Activated CD8-positive, alpha-beta T cell treated with anti-CD3 and anti-CD28 coated beads, Interleukin-2, amount 10 ng/mL, durations not matched to agents 7 days and 5 days (primary cell): ENCODE data around the gene ALX1. TPM values are rescaled to one million over a fixed set of nuclear protein-coding genes. Genes with fewer than 3 reads are reported as not detected.

Experiments
- ATAC-seq: fragments of 150-1000 bp; cut with Tn5 transposase; one replicate; pipeline ENCODE4 v1.10.0; 2021; ENCODE audit warnings: moderate library complexity
- CTCF ChIA-PET: fragments of 350-600 bp; sonication (Branson Sonifier 250); formaldehyde crosslinking; loops from one replicate; lab custom pipeline; 2021; ENCODE audit warnings: antibody characterized with exemption; lab: Charles Lee
- POLR2A ChIA-PET: fragments of 350-600 bp; sonication (Branson Sonifier 250); formaldehyde crosslinking; loops from one replicate; lab custom pipeline; 2021; ENCODE audit warnings: antibody characterized with exemption; lab: Charles Lee
- DNase-seq: peaks from one replicate; pipeline ENCODE4 v3.0.0-alpha.2; 2020
- H3K27ac Mint-ChIP-seq: one replicate; pipeline ENCODE4 v1.8.0; 2021; ENCODE audit warnings: mild to moderate bottlenecking, mixed read lengths
- H3K27me3 Mint-ChIP-seq: one replicate; pipeline ENCODE4 v1.8.0; 2021; ENCODE audit warnings: low read depth, mixed read lengths
- H3K36me3 Mint-ChIP-seq: one replicate; pipeline ENCODE4 v1.8.0; 2021; ENCODE audit warnings: low read depth, mixed read lengths
- H3K4me1 Mint-ChIP-seq: one replicate; pipeline ENCODE4 v1.8.0; 2021; ENCODE audit warnings: low read depth, mixed read lengths
- H3K4me3 Mint-ChIP-seq: one replicate; pipeline ENCODE4 v1.8.0; 2021; ENCODE audit warnings: mild to moderate bottlenecking, mixed read lengths
- H3K9me3 Mint-ChIP-seq: one replicate; pipeline ENCODE4 v1.8.0; 2022; ENCODE audit warnings: mixed read lengths; ENCODE audit not compliant: insufficient read depth
- total RNA-seq, 2 experiments: library from RNA; stranded (reverse); gene quantifications; one replicate each; pipeline ENCODE4 v1.2.3, GENCODE V29; 2021

The ALX1 gene
- total RNA-seq, 2 experiments from 2014 or later: not detected

DNA sequence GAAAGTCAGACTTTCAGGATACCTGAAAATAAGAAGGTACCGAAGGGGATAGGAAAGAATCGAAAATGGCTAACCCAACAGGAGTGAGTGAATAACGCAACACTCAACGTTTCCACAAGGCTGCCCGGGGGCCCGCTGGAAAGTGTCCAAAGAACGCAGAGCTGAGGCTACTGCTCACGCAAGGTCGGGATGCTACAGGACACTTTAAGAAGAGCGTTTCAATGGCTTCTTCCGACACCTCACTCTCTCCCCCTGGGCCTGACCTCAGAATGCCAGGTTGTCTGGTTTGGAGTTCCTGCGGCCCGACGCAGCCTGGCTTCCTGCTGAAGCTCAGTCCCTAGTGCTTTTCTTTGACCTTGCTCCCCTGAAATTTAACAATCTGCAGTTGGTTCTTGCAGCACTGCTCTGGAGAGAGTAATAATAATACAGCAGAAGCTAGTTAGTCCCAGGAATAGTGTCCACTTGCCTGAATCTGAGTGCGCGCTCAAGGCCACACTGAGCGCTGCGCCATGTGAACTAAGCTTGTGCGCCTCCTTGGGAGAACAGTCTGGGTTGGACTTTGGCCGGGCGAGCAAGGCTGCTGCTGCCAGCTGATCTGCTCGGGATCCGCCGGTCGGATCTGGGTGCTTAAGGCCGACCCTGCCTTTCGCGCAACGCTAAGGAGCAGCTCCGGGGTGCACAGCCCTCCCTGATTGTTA is 2.0 kb upstream of the ALX1 start:
- ChIA-PET POLR2A (no interaction called here), CTCF (no interaction called here)
- H3K4me3 Mint-ChIP-seq: no peak overlapping the region
- peaks cover 57% of the 10 kb centered on the region for H3K27me3 Mint-ChIP-seq
- DNase-seq (no peak), ATAC-seq (no peak)
- no peaks in the 10 kb centered on the region for H3K4me1 Mint-ChIP-seq
- H3K27ac Mint-ChIP-seq: no peak overlapping the region
- peaks cover 1% of the 10 kb centered on the region for H3K36me3 Mint-ChIP-seq
- H3K9me3 Mint-ChIP-seq: no peaks in the 10 kb centered on the region

DNA sequence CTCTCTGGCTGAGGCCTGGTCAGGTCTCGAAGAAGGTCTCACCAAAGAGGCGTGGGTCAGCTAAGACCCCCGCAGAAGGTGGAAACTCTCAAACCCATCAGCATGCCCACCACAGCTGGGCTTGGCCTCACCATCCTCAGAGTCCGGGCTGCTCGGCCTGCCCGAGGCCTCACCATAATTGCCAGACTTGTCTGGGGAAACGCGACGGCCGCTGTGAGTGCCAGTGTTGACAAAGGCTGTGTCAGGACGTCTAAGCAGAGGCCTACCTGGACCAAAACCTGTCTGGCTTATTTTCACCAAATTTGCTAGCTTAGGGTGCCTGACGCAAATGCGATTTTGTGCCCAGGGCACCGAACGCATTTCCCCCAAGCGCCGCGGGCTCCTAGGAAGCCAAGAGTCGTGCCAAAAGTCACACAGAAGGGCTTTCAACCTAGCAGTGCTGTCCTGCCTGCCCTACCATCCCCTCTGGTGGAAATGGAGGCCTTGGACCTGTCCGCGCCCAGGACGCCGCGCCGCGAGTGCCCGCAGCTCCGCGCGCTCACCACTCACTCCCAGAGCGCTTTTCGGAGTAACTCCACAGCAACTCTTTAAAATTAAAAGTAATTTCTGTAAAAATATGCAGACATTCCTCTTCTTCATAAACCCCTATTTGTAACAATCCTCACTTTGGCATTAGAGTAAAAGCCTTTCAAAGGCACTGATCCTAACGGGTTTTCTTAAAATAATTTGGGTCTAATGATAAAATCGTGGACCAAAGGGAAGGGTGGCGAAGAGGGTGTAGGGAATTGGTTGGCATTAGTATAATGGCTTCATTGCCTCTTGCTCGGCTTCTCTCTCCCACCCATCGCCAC is 1.2 kb upstream of the ALX1 start:
- Mint-ChIP-seq H3K36me3 (peaks cover 1% of the 10 kb centered on the region), H3K9me3 (no peaks in the 10 kb centered on the region), H3K27ac (no peak overlapping the region)

DNA sequence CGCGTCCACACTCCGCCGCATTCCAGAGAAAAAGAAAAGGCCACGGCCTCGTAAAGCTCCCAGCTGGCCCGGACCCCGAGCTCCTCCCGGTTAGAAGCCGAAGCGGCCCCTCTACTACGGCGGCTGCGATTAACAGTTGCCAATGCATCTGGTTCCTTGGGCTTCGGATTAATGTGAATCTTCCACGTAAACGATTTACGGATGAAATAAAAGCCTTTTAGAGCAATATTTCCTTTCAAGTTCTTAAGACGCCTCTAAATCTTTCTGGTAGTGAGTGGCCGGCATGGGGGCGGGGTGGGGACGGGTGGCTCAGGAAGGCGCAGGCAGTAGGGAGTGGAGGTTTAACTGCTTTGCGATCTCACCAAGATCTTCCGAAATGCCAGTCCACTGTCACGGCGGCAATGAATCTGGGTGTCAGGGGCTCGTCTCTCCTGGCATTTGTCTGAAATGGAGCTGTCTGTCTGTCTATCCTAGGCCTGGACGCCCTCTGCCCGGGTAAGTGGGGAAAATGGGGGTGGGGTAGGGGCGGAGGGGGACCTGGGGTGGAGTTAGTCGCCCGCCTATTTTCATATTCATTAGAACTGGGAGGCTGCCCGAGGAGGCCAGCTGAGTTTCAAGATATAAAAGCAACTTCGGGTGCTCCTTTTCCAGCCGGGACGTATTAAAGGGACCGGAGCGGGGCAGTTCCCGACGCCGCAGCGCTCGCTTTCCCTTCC is 413 bp upstream of the ALX1 start:
- Mint-ChIP-seq H3K4me1 (no peaks in the 10 kb centered on the region), H3K4me3 (no peak overlapping the region), H3K27ac (no peak overlapping the region), H3K9me3 (no peaks in the 10 kb centered on the region), H3K36me3 (peaks cover 1% of the 10 kb centered on the region), H3K27me3 (peaks cover 45% of the 10 kb centered on the region)
- DNase-seq (no peak), ATAC-seq (no peak)
- ChIA-PET POLR2A (no interaction called here), CTCF (no interaction called here)

More for the DNA sequence above, 1.2 kb upstream of the ALX1 start:
- ATAC-seq (no peak), DNase-seq (no peak)
- H3K4me1 Mint-ChIP-seq: no peaks in the 10 kb centered on the region
- no peak overlapping the region for H3K4me3 Mint-ChIP-seq
- CTCF ChIA-PET: no interaction called here
- POLR2A ChIA-PET: no interaction called here
- H3K27me3 Mint-ChIP-seq: peaks cover 50% of the 10 kb centered on the region

DNA sequence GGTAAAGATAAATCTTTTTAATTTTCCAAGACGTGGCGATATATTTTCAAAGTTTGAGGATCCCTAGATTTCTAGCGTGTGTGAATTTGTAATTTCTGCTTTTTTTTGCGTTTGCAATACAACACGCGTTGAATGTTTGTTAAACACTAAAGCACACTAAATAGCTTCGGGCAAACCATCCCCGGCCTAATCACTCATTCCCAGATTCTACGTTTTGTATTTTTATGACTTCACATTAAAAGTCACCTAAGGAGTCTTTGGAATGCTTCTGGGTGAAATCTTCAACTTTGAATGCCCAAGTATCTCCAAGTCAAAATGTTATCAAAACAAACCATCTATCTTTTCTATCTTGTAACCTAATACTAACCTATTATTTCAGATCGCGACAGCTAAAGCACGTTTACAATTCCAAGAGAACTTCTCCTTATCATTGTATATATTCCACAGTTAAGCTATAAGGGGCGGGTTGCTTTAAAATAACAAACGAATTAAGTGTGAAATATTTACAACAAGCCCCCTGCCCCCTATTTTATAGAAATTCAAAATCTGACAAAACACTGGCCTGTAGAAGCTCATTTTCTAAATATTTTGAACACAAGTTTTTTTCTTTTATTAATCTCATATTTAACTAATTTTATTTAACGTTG is 1.1 kb downstream of the ALX1 start:
- POLR2A ChIA-PET: no interaction called here
- no peaks in the 10 kb centered on the region for H3K9me3 Mint-ChIP-seq
- ATAC-seq: no peak
- no peak overlapping the region for H3K27ac Mint-ChIP-seq
- CTCF ChIA-PET: no interaction called here
- peaks cover 39% of the 10 kb centered on the region for H3K27me3 Mint-ChIP-seq
- peaks cover 1% of the 10 kb centered on the region for H3K36me3 Mint-ChIP-seq
- no peak overlapping the region for H3K4me3 Mint-ChIP-seq
- no peaks in the 10 kb centered on the region for H3K4me1 Mint-ChIP-seq
- DNase-seq: no peak

DNA sequence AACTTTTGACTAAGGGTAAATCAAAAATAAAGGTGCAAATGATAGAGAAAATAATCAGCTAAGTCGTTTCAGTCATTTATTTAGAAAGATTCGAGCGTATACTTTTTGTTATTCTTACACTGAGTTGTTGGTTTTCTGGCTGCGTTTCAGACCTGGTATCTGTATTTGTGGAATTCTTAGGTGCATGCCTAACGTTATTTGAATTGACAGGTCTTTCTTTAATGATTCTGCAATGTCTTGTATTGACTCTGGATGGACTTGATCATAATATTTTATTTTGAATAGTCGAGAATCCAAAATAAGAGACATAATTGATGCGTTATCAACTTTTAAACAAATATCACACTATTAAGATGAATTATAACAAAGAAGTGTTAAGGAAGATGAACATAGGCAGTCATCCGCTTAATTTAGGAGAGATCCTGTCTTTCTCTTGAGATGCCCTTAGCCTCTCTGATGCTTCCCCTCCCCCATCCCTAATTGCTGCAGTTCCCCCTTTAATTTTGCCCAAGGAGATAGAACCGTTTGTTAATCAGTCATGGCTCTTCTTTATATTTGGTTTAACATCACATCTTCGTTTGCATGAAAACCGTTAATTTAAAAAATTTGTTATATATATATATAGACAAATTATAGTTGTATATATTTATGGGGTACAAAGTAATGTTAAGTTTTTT is 1.8 kb downstream of the ALX1 start:
- ATAC-seq (no peak), DNase-seq (no peak)
- Mint-ChIP-seq H3K9me3 (no peaks in the 10 kb centered on the region), H3K4me3 (no peak overlapping the region), H3K36me3 (peaks cover 1% of the 10 kb centered on the region), H3K4me1 (no peaks in the 10 kb centered on the region), H3K27me3 (peaks cover 35% of the 10 kb centered on the region), H3K27ac (no peak overlapping the region)
- ChIA-PET CTCF (no interaction called here), POLR2A (no interaction called here)

DNA sequence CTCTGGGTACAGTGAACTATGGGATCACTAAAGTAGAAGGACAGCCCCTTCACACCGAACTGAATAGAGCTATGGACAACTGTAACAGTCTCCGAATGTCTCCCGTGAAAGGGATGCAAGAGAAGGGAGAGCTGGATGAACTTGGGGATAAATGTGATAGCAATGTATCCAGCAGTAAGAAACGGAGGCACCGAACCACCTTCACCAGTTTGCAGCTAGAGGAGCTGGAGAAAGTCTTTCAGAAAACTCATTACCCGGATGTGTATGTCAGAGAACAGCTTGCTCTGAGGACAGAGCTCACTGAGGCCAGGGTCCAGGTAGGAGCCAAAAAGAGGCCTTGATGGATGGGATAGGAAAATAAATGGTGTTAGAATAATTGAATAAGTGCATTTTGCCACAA is 3.5 kb downstream of the ALX1 start:
- Mint-ChIP-seq H3K27ac (no peak overlapping the region), H3K27me3 (peaks cover 26% of the 10 kb centered on the region), H3K4me3 (no peak overlapping the region), H3K9me3 (no peaks in the 10 kb centered on the region), H3K4me1 (no peaks in the 10 kb centered on the region), H3K36me3 (peaks cover 1% of the 10 kb centered on the region)
- POLR2A ChIA-PET: no interaction called here
- ATAC-seq: no peak
- DNase-seq: no peak
- CTCF ChIA-PET: no interaction called here

DNA sequence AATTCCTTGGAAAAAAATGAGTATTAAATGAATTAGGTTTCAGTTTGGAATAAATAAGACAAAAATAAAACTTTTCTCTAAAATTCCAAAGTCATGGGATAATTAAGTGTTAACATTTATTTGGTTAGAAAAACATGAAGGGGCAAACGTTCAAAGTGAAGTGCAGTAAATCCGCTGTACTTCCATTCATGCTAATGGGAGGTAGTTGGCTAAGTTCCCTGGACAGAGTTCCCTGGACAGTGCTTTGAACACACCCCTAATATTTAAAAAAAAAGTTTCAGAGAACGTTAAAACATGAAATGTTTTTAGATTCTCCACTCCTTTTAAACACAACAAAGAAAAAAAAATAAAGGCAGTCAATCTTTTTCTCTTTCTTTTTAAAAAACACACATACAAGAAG is 16.3 kb downstream of the ALX1 start:
- ATAC-seq (no peak), DNase-seq (no peak)
- Mint-ChIP-seq H3K36me3 (no peaks in the 10 kb centered on the region), H3K4me3 (no peak overlapping the region), H3K27me3 (no peaks in the 10 kb centered on the region), H3K4me1 (peaks cover 6% of the 10 kb centered on the region), H3K9me3 (no peaks in the 10 kb centered on the region), H3K27ac (no peak overlapping the region)
- CTCF ChIA-PET: no interaction called here
- POLR2A ChIA-PET: no interaction called here

DNA sequence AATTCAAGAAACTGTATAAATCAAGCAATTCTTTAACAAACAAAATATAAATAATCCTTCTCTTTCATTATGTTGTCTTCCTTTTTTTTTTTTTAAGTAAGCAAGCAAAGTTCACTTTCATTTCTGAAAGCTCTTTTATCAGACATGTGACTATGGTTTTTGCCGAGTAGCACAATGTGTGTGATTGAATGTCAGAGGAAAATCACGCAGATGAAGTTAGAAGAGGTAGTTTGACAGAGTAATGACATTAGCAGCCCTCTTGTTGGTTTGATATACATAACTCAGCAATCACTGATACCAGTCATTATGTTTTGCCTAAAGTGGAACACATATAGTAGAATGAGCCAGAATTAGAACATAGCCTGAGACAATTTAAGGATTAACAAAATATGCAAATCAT is 19.0 kb downstream of the ALX1 start:
- ChIA-PET POLR2A (no interaction called here), CTCF (no interaction called here)
- Mint-ChIP-seq H3K36me3 (no peaks in the 10 kb centered on the region), H3K27ac (no peak overlapping the region), H3K27me3 (no peaks in the 10 kb centered on the region), H3K4me1 (peaks cover 7% of the 10 kb centered on the region), H3K4me3 (no peak overlapping the region), H3K9me3 (no peaks in the 10 kb centered on the region)
- ATAC-seq (no peak), DNase-seq (no peak)

DNA sequence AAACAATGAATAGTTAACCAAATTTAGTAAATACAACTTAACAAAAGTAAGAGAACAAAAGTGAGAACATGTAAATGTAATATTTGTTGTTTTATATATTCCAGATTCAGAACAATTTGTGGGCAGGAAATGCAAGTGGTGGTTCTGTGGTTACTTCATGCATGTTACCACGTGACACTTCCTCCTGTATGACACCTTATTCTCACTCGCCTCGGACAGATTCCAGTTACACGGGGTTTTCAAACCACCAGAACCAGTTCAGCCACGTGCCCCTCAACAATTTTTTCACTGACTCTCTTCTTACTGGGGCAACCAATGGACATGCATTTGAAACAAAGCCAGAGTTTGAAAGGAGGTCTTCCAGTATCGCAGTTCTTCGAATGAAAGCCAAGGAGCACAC is 21.0 kb downstream of the ALX1 start:
- DNase-seq (peak; percentile 34), ATAC-seq (no peak)
- H3K27me3 Mint-ChIP-seq: no peaks in the 10 kb centered on the region
- no peaks in the 10 kb centered on the region for H3K9me3 Mint-ChIP-seq
- no peak overlapping the region for H3K4me3 Mint-ChIP-seq
- no peak overlapping the region for H3K27ac Mint-ChIP-seq
- no peaks in the 10 kb centered on the region for H3K36me3 Mint-ChIP-seq
- CTCF ChIA-PET: no interaction called here
- POLR2A ChIA-PET: no interaction called here
- peaks cover 7% of the 10 kb centered on the region for H3K4me1 Mint-ChIP-seq

DNA sequence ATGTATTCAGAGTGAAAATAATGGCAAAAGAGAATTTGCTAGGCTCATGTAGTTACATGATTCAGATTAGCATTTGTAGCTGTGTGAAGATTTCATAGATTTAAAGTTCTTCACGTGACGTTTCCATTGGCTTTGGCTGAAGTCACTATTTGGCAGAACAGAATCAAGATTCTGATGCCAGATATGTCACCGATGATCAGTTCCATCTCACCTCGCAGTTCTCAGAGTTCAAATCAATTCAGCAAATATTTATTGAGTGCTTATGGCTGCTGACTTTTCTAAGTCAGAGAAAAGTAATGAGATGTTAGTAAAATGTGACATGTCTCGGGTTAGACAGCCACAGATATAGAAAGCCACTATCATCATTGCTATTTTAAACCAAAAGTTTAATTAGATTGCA is 28.4 kb downstream of the ALX1 start:
- ATAC-seq (no peak), DNase-seq (no peak)
- Mint-ChIP-seq H3K36me3 (no peaks in the 10 kb centered on the region), H3K4me3 (no peak overlapping the region), H3K27ac (no peak overlapping the region), H3K27me3 (no peaks in the 10 kb centered on the region), H3K4me1 (no peaks in the 10 kb centered on the region), H3K9me3 (no peaks in the 10 kb centered on the region)
- POLR2A ChIA-PET: no interaction called here
- CTCF ChIA-PET: no interaction called here

DNA sequence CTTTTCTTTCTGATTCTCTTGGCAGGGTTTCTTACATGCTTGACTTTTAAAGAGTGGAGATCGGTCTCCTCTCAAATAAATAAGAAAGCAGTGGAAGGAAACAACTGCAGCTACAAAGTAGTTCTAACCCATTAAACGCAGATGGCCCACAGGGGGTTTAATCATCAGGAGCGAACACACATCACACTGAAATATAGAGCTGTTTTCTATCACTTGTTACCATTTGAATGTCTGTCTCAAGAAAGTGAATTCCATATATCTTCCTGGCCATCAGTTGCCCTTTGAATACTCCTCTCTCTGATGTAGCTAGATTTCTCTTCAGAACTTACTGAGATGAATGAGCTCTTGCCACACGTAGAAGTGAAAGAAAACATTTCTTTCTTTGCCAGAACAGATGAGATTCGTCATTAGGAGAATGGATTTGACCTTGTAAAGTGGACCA is 29.1 kb downstream of the ALX1 start:
- Mint-ChIP-seq H3K9me3 (no peaks in the 10 kb centered on the region), H3K4me1 (no peaks in the 10 kb centered on the region), H3K27ac (no peak overlapping the region), H3K27me3 (no peaks in the 10 kb centered on the region), H3K4me3 (no peak overlapping the region), H3K36me3 (no peaks in the 10 kb centered on the region)
- ATAC-seq (no peak), DNase-seq (no peak)
- ChIA-PET CTCF (no interaction called here), POLR2A (no interaction called here)
